NCI-H526 (cell line): ENCODE data around the gene CMTM4.
"Not testable (repeated sequence)": the region's sequence is repeated elsewhere in the genome, so short reads cannot be mapped to it uniquely, and the experiment has no call there.

Source experiments
- DNase-seq, 2 experiments: peaks; one replicate each; lab custom pipeline; 2025; lab: John Stamatoyannopoulos, UW

Gene CMTM4

GRCh38 chr16:66616169-66616568, 80.4 kb downstream of the CMTM4 start:
- DNase-seq, result no peak

GRCh38 chr16:66614161-66614802, 82.3 kb downstream of the CMTM4 start:
- DNase-seq, result no peak

GRCh38 chr16:66612422-66612821, 84.1 kb downstream of the CMTM4 start:
- no peak for DNase-seq

- DNase-seq, result not testable (repeated sequence)
Measured at GRCh38 chr16:66611911-66612310, 84.6 kb downstream of the CMTM4 start.

GRCh38 chr16:66610111-66610820, 86.3 kb downstream of the CMTM4 start:
- no peak for DNase-seq

GRCh38 chr16:66609139-66609510, 87.4 kb downstream of the CMTM4 start:
- DNase-seq, result no peak

GRCh38 chr16:66608241-66609138, 88.1 kb downstream of the CMTM4 start:
- peak; percentile 13 to 80 for DNase-seq

- no peak for DNase-seq
Measured at GRCh38 chr16:66605979-66606751, 90.4 kb downstream of the CMTM4 start.

GRCh38 chr16:66605177-66605978, 91.2 kb downstream of the CMTM4 start:
- DNase-seq, result peak in 1 of 2 experiments; percentile 23

- peak; percentile 13 to 68 for DNase-seq
Measured at GRCh38 chr16:66604376-66605176, 92.0 kb downstream of the CMTM4 start, which contains the start of gene CMTM3. CMTM3 (plus strand) TSS chr16:66604704; CDS start chr16:66604806, 102 bp downstream.

GRCh38 chr16:66603537-66604375, 92.8 kb downstream of the CMTM4 start:
- DNase-seq, result peak; percentile 13 to 61

GRCh38 chr16:66601471-66601870, 95.1 kb downstream of the CMTM4 start:
- DNase-seq, result no peak

GRCh38 chr16:66600477-66600876, 96.1 kb downstream of the CMTM4 start:
- DNase-seq, result no peak

- DNase-seq, result no peak
Measured at GRCh38 chr16:66599726-66600125, 96.8 kb downstream of the CMTM4 start.

GRCh38 chr16:66598111-66598510, 98.4 kb downstream of the CMTM4 start:
- DNase-seq, result no peak

GRCh38 chr16:66596986-66597848, 99.3 kb downstream of the CMTM4 start:
- DNase-seq, result no peak

GRCh38 chr16:66596559-66596958, 100.0 kb downstream of the CMTM4 start:
- not testable (repeated sequence) for DNase-seq

- DNase-seq, result no peak
Measured at GRCh38 chr16:66594739-66595138, 101.8 kb downstream of the CMTM4 start.
